T-helper 1 cell (primary cell): Measurements from ENCODE around the gene TMEM126B.
"Not testable (repeated sequence)": the region's sequence is repeated elsewhere in the genome, so short reads cannot be mapped to it uniquely, and the experiment has no call there.

ENCODE experiments used
- DNase-seq, 5 donors: peaks; one replicate each; pipeline ENCODE4 v3.0.0-alpha.2; 2012 to 2020
- total RNA-seq, 4 donors: gene quantifications; one replicate each; lab custom pipeline; 2026; lab: John Stamatoyannopoulos, UW

The TMEM126B gene
- 11.6 to 24.8 (median 17.2) reads per million in 4 donors for total RNA-seq

GRCh38 chr11:85627998-85628770, at the start of gene TMEM126B:
TMEM126B (plus strand) TSS chr11:85628593; CDS start chr11:85628608, 15 bp downstream.
- DNase-seq = peak; percentile 90 to 97 (median 95)

GRCh38 chr11:85582111-85582510, 46.3 kb upstream of the TMEM126B start:
- DNase-seq = no peak

- DNase-seq = no peak
Measured at GRCh38 chr11:85589373-85589772, 39.0 kb upstream of the TMEM126B start.

- peak in 1 of 5 donors; percentile 7 for DNase-seq
Measured at GRCh38 chr11:85590848-85591483, 37.4 kb upstream of the TMEM126B start.

GRCh38 chr11:85595285-85595884, 33.0 kb upstream of the TMEM126B start:
- DNase-seq = peak in 1 of 5 donors; percentile 30

GRCh38 chr11:85596886-85597285, 31.5 kb upstream of the TMEM126B start:
- DNase-seq = no peak

GRCh38 chr11:85599083-85599482, 29.3 kb upstream of the TMEM126B start:
- DNase-seq = no peak

- no peak for DNase-seq
Measured at GRCh38 chr11:85602526-85603213, 25.7 kb upstream of the TMEM126B start.

- no peak for DNase-seq
Measured at GRCh38 chr11:85603220-85603619, 25.2 kb upstream of the TMEM126B start.

GRCh38 chr11:85606237-85606636, 22.2 kb upstream of the TMEM126B start:
- not testable (repeated sequence) for DNase-seq

GRCh38 chr11:85608621-85609020, 19.8 kb upstream of the TMEM126B start:
- not testable (repeated sequence) for DNase-seq

GRCh38 chr11:85609286-85609685, 19.1 kb upstream of the TMEM126B start:
- DNase-seq = not testable (repeated sequence)

GRCh38 chr11:85611643-85612042, 16.8 kb upstream of the TMEM126B start:
- not testable (repeated sequence) for DNase-seq

- no peak for DNase-seq
Measured at GRCh38 chr11:85619499-85619898, 8.9 kb upstream of the TMEM126B start.

GRCh38 chr11:85620256-85620655, 8.1 kb upstream of the TMEM126B start:
- no peak for DNase-seq

- no peak for DNase-seq
Measured at GRCh38 chr11:85626496-85626895, 1.9 kb upstream of the TMEM126B start.

GRCh38 chr11:85627332-85627997, 928 bp upstream of the TMEM126B start, which contains the start of gene DLG2:
DLG2 (minus strand) TSS chr11:85627344.
- no peak for DNase-seq

GRCh38 chr11:85628771-85629341, 463 bp downstream of the TMEM126B start:
- no peak for DNase-seq

- no peak for DNase-seq
Measured at GRCh38 chr11:85634747-85635146, 6.4 kb downstream of the TMEM126B start.

GRCh38 chr11:85643191-85643614, 14.8 kb downstream of the TMEM126B start:
- no peak for DNase-seq

- no peak for DNase-seq
Measured at GRCh38 chr11:85647078-85647477, 18.7 kb downstream of the TMEM126B start.
